Measurements from ENCODE around the gene MFSD2A.
"Not testable (repeated sequence)": the region's sequence is repeated elsewhere in the genome, so short reads cannot be mapped to it uniquely, and the experiment has no call there.

The MFSD2A gene

DNA sequence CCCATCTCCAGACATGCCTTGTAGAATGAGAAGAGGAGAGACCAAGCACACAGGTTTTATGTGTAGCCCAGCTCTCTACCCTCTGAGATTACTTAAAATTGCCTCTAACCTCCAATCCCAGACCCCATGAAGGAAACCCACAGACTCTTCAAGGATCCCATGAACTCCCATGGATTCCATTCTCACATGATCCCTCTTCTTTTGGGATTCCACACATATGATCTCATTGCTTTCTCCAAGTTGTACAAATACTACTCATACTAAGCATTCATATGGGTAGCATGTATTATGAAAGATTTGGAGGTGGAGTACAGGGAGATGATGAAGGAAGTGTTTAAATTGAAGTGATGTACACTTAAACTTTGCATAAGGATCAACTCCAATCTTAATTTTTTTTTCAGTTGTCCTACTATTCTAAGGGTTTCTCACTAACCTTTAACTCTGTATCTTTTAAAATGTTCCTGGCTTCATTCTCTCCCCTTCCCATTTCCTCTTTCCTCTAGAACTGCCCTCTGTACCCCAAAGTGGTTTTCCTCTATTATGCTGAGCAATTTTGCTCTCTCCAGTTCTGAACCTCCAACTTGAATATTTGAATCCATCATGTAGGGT lies 41.6 kb downstream of the MFSD2A start:
- H3K4me3 ChIP-seq (ENCODE audit: insufficient read depth, low read depth, low read length), result no peak overlapping the region
- H3K9me3 ChIP-seq (ENCODE audit: control insufficient read depth, low read length), result no peaks in the 10 kb centered on the region
- H3K27ac ChIP-seq (ENCODE audit: insufficient read depth, low read depth, low read length, poor library complexity, severe bottlenecking), result no peak overlapping the region
- no peaks in the 10 kb centered on the region for H3K27me3 ChIP-seq (ENCODE audit: control insufficient read depth, insufficient read depth, low read length, poor library complexity, severe bottlenecking)
- no peaks in the 10 kb centered on the region for H3K4me1 ChIP-seq (ENCODE audit: control insufficient read depth, insufficient read depth, low read length)
- H3K36me3 ChIP-seq (ENCODE audit: control insufficient read depth, insufficient read depth, low read length), result no peaks in the 10 kb centered on the region

GRCh38 chr1:40001456-40001855 lies 46.5 kb downstream of the MFSD2A start:
- Histone ChIP-seq H3K27me3 (ENCODE audit: control insufficient read depth, insufficient read depth, low read length, poor library complexity, severe bottlenecking) (no peaks in the 10 kb centered on the region), H3K27ac (ENCODE audit: insufficient read depth, low read depth, low read length, poor library complexity, severe bottlenecking) (no peak overlapping the region), H3K9me3 (ENCODE audit: control insufficient read depth, low read length) (no peaks in the 10 kb centered on the region), H3K4me1 (ENCODE audit: control insufficient read depth, insufficient read depth, low read length) (peaks cover 5% of the 10 kb centered on the region), H3K4me3 (ENCODE audit: insufficient read depth, low read depth, low read length) (no peak overlapping the region), H3K36me3 (ENCODE audit: control insufficient read depth, insufficient read depth, low read length) (no peaks in the 10 kb centered on the region)
- WGBS, 2 experiments, result 90 to 96% methylated on average over 2 of the region's 2 CpGs

- WGBS, 2 experiments, result 83 to 86% methylated on average over 7 to 9 of the region's 10 CpGs
- Histone ChIP-seq H3K4me3 (ENCODE audit: insufficient read depth, low read depth, low read length) (no peak overlapping the region), H3K9me3 (ENCODE audit: control insufficient read depth, low read length) (no peaks in the 10 kb centered on the region), H3K4me1 (ENCODE audit: control insufficient read depth, insufficient read depth, low read length) (peaks cover 5% of the 10 kb centered on the region), H3K36me3 (ENCODE audit: control insufficient read depth, insufficient read depth, low read length) (no peaks in the 10 kb centered on the region), H3K27ac (ENCODE audit: insufficient read depth, low read depth, low read length, poor library complexity, severe bottlenecking) (no peak overlapping the region), H3K27me3 (ENCODE audit: control insufficient read depth, insufficient read depth, low read length, poor library complexity, severe bottlenecking) (no peaks in the 10 kb centered on the region)
Measured at GRCh38 chr1:40003156-40004093, 48.5 kb downstream of the MFSD2A start.

- no peak overlapping the region for H3K4me3 ChIP-seq (ENCODE audit: insufficient read depth, low read depth, low read length)
- no peaks in the 10 kb centered on the region for H3K27me3 ChIP-seq (ENCODE audit: control insufficient read depth, insufficient read depth, low read length, poor library complexity, severe bottlenecking)
- peaks cover 5% of the 10 kb centered on the region for H3K4me1 ChIP-seq (ENCODE audit: control insufficient read depth, insufficient read depth, low read length)
- no peaks in the 10 kb centered on the region for H3K9me3 ChIP-seq (ENCODE audit: control insufficient read depth, low read length)
- 75% methylated on average over 2 of the region's 2 CpGs for WGBS, 2 experiments
- H3K27ac ChIP-seq (ENCODE audit: insufficient read depth, low read depth, low read length, poor library complexity, severe bottlenecking), result no peak overlapping the region
- H3K36me3 ChIP-seq (ENCODE audit: control insufficient read depth, insufficient read depth, low read length), result no peaks in the 10 kb centered on the region
Measured at GRCh38 chr1:40004857-40005256, 49.9 kb downstream of the MFSD2A start.

DNA sequence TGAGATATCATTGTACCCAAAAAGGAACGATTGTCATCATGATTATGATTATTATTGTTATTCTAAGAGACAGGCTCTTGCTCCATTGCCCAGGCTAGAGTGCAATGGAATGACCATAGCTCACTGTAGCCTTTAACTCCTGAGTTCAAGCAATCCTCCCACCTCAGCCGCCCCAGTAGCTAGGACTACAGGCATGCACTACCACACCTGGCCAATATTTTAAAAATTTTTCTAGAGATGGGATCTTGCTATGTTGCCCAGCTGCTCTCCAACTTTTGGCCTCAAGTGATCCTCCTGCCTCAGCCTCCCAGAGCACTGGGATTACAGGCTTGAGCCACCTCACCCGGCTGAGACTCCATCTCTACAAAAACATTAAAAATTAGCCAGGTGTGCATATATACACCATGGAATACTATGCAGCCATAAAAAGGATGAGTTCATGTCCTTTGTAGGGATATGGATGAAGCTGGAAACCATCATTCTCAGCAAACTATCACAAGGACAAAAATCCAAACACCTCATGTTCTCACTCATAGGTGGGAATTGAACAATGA lies 52.6 kb downstream of the MFSD2A start:
- H3K27ac ChIP-seq (ENCODE audit: insufficient read depth, low read depth, low read length, poor library complexity, severe bottlenecking); H3K27me3 ChIP-seq (ENCODE audit: control insufficient read depth, insufficient read depth, low read length, poor library complexity, severe bottlenecking); H3K36me3 ChIP-seq (ENCODE audit: control insufficient read depth, insufficient read depth, low read length); H3K4me1 ChIP-seq (ENCODE audit: control insufficient read depth, insufficient read depth, low read length); H3K9me3 ChIP-seq (ENCODE audit: control insufficient read depth, low read length); H3K4me3 ChIP-seq (ENCODE audit: insufficient read depth, low read depth, low read length): not testable (repeated sequence)
- 94 to 97% methylated on average over 3 of the region's 3 CpGs for WGBS, 2 experiments

DNA sequence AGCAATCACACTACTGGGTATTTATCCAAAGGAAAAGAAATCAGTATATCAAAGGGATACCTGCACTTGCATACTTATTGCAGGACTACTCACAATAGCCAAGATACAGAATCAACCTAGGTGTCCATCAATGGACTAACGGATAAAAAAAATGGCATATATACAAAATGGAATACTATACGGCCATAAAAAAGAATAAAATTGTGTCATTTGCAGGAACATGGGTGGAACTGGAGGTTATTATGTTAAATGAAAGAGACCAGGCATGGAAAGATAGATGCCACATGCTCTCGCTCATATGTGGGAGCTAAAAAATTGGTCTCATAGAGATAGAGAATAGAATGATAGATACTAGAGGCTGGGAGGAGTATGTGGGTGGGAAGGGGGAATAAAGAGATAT lies 56.3 kb downstream of the MFSD2A start:
- Histone ChIP-seq H3K27ac (ENCODE audit: insufficient read depth, low read depth, low read length, poor library complexity, severe bottlenecking) (no peak overlapping the region), H3K36me3 (ENCODE audit: control insufficient read depth, insufficient read depth, low read length) (no peaks in the 10 kb centered on the region), H3K9me3 (ENCODE audit: control insufficient read depth, low read length) (no peaks in the 10 kb centered on the region), H3K4me3 (ENCODE audit: insufficient read depth, low read depth, low read length) (no peak overlapping the region), H3K4me1 (ENCODE audit: control insufficient read depth, insufficient read depth, low read length) (no peaks in the 10 kb centered on the region), H3K27me3 (ENCODE audit: control insufficient read depth, insufficient read depth, low read length, poor library complexity, severe bottlenecking) (no peaks in the 10 kb centered on the region)
- WGBS, 2 experiments, result 95 to 99% methylated on average over 2 to 3 of the region's 3 CpGs

DNA sequence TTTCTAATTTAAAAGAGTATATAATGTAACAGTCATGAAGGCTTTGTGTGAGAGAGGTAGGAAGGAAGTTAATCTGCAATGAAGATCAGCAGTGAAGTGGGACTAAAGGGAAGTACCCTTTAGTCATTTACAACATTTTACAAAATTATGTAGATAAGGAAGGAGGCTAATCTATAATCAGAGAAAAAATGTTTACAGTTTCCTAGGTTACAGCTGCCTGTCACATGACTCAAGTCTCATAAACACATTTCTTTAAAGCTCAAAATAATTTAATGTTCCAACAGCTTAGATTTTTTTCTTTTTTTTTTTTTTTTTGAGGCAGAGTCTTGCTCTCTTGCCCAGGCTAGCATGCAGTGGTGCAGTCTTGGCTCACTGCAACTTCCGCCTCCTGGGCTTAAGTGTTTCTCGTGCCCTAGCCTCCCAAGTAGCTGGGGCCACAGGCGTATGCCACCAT lies 59.3 kb downstream of the MFSD2A start:
- no peak overlapping the region for H3K4me3 ChIP-seq (ENCODE audit: insufficient read depth, low read depth, low read length)
- H3K27ac ChIP-seq (ENCODE audit: insufficient read depth, low read depth, low read length, poor library complexity, severe bottlenecking), result no peak overlapping the region
- 91 to 94% methylated on average over 3 of the region's 3 CpGs for WGBS, 2 experiments
- H3K27me3 ChIP-seq (ENCODE audit: control insufficient read depth, insufficient read depth, low read length, poor library complexity, severe bottlenecking), result no peaks in the 10 kb centered on the region
- no peaks in the 10 kb centered on the region for H3K36me3 ChIP-seq (ENCODE audit: control insufficient read depth, insufficient read depth, low read length)
- H3K4me1 ChIP-seq (ENCODE audit: control insufficient read depth, insufficient read depth, low read length), result no peaks in the 10 kb centered on the region
- no peaks in the 10 kb centered on the region for H3K9me3 ChIP-seq (ENCODE audit: control insufficient read depth, low read length)

DNA sequence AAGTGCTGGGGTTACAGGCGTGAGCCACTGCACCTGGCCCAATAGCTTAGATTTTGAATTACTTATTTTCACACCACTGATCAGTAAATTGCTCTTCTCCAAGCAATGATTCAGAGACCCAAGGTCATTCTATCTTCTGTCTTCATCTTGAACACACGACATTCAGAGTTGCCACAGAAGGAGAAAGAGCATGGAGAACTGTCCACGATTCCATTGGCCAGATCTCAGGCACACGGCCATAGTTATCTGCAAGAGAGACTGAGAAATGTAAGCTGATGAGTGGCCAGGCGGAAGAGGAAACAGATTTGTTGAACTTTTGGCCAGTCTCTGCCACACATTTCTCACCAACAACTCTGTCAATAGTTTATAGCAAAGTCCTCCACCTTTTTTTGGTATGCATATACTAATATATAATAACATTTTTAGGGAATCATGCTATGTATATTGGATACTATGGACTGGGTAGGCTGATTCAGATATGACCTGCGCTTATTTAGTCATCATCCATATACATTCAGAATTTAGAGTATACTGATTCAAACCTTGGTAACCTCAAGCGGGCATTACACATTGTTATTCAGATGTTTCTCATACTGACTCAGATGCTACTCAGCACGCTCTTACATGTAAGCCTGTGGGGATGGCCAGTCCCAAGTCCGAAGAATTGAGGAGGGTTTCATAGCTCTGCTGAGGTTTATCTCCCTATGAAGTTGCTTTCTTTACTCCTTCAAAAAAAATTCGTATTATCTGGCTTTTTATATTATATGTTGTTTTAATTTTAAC lies 60.1 kb downstream of the MFSD2A start:
- Histone ChIP-seq H3K27ac (ENCODE audit: insufficient read depth, low read depth, low read length, poor library complexity, severe bottlenecking) (no peak overlapping the region), H3K36me3 (ENCODE audit: control insufficient read depth, insufficient read depth, low read length) (no peaks in the 10 kb centered on the region)

GRCh38 chr1:40017951-40018575 lies 63.1 kb downstream of the MFSD2A start:
- no peaks in the 10 kb centered on the region for H3K27me3 ChIP-seq (ENCODE audit: control insufficient read depth, insufficient read depth, low read length, poor library complexity, severe bottlenecking)
- no peaks in the 10 kb centered on the region for H3K4me1 ChIP-seq (ENCODE audit: control insufficient read depth, insufficient read depth, low read length)
- H3K36me3 ChIP-seq (ENCODE audit: control insufficient read depth, insufficient read depth, low read length), result no peaks in the 10 kb centered on the region
- no peaks in the 10 kb centered on the region for H3K9me3 ChIP-seq (ENCODE audit: control insufficient read depth, low read length)
- no peak overlapping the region for H3K4me3 ChIP-seq (ENCODE audit: insufficient read depth, low read depth, low read length)
- no peak overlapping the region for H3K27ac ChIP-seq (ENCODE audit: insufficient read depth, low read depth, low read length, poor library complexity, severe bottlenecking)
- WGBS, 2 experiments, result 82 to 87% methylated on average over 4 to 5 of the region's 5 CpGs

More for the DNA sequence above, 60.1 kb downstream of the MFSD2A start:
- H3K4me3 ChIP-seq (ENCODE audit: insufficient read depth, low read depth, low read length), result no peak overlapping the region
- 69 to 82% methylated on average over 9 of the region's 10 CpGs for WGBS, 2 experiments
- H3K4me1 ChIP-seq (ENCODE audit: control insufficient read depth, insufficient read depth, low read length), result no peaks in the 10 kb centered on the region
- no peaks in the 10 kb centered on the region for H3K27me3 ChIP-seq (ENCODE audit: control insufficient read depth, insufficient read depth, low read length, poor library complexity, severe bottlenecking)
- no peaks in the 10 kb centered on the region for H3K9me3 ChIP-seq (ENCODE audit: control insufficient read depth, low read length)

Measured in ectodermal cell (in vitro differentiated cells).